H7 (cell line): ENCODE measurements around the gene ATP6V1E1. TPM values are rescaled to one million over a fixed set of nuclear protein-coding genes. Genes with fewer than 3 reads are reported as not detected.
"Not testable (repeated sequence)": the region's sequence is repeated elsewhere in the genome, so short reads cannot be mapped to it uniquely, and the experiment has no call there.

Source experiments
- DNase-seq: peaks from one replicate; pipeline ENCODE4 v3.0.0; 2012
- H3K27me3 ChIP-seq: 2 replicates; pipeline ENCODE4 v1.6.0; 2011; ENCODE audit warnings: mild to moderate bottlenecking, low read length; ENCODE audit not compliant: control insufficient read depth, insufficient read depth
- H3K36me3 ChIP-seq: replicated peaks from 2 replicates; pipeline ENCODE4 v1.5.1; 2011; ENCODE audit warnings: low read length; ENCODE audit not compliant: control insufficient read depth, insufficient read depth
- H3K4me3 ChIP-seq: 2 replicates; pipeline ENCODE4 v1.5.1; 2011; ENCODE audit warnings: low read depth, mild to moderate bottlenecking, control low read depth, low read length, moderate library complexity; ENCODE audit not compliant: insufficient read depth
- total RNA-seq: library from RNA; depleted of rRNA; stranded (reverse); fragments of >200 nt; shearing (Covaris generic); gene quantifications from 2 replicates; pipeline ENCODE4 v1.2.3, GENCODE V29; 2014

Gene ATP6V1E1
- total RNA-seq, 1 experiment from 2014 or later, result 109 TPM

GRCh38 chr22:17641269-17641668, 12.7 kb upstream of the ATP6V1E1 start:
- no peaks in the 10 kb centered on the region for H3K36me3 ChIP-seq
- H3K4me3 ChIP-seq, result no peak overlapping the region
- no peak for DNase-seq
- no peaks in the 10 kb centered on the region for H3K27me3 ChIP-seq

- Histone ChIP-seq H3K4me3 (peak overlapping the region; percentile 75), H3K27me3 (no peaks in the 10 kb centered on the region), H3K36me3 (no peaks in the 10 kb centered on the region)
- peak; percentile 50 for DNase-seq
Measured at GRCh38 chr22:17639247-17639741, 10.7 kb upstream of the ATP6V1E1 start.

- H3K4me3 ChIP-seq, result peak within 1 kb of the TSS; percentile 75
- no peaks in the 10 kb centered on the region for H3K27me3 ChIP-seq
- H3K36me3 ChIP-seq, result no peaks in the 10 kb centered on the region
- peak; percentile 95 for DNase-seq
Measured at GRCh38 chr22:17638432-17639246, 10.1 kb upstream of the ATP6V1E1 start, which contains the start of gene BCL2L13. BCL2L13 (plus strand) TSS chr22:17638757; CDS start chr22:17655712, 16,955 bp downstream.

- DNase-seq, result peak; percentile 70
- H3K4me3 ChIP-seq, result peak overlapping the region; percentile 75
- no peaks in the 10 kb centered on the region for H3K27me3 ChIP-seq
- H3K36me3 ChIP-seq, result no peaks in the 10 kb centered on the region
Measured at GRCh38 chr22:17638182-17638431, 9.6 kb upstream of the ATP6V1E1 start.

GRCh38 chr22:17637490-17638181, 9.1 kb upstream of the ATP6V1E1 start:
- Histone ChIP-seq H3K36me3 (no peaks in the 10 kb centered on the region), H3K4me3 (peak overlapping the region; percentile 75), H3K27me3 (no peaks in the 10 kb centered on the region)
- no peak for DNase-seq

- H3K36me3 ChIP-seq, DNase-seq, H3K27me3 ChIP-seq, H3K4me3 ChIP-seq: not testable (repeated sequence)
Measured at GRCh38 chr22:17636850-17637249, 8.3 kb upstream of the ATP6V1E1 start.

- H3K4me3 ChIP-seq, result no peak overlapping the region
- H3K36me3 ChIP-seq, result no peaks in the 10 kb centered on the region
- no peak for DNase-seq
- H3K27me3 ChIP-seq, result no peaks in the 10 kb centered on the region
Measured at GRCh38 chr22:17634696-17635095, 6.1 kb upstream of the ATP6V1E1 start.

GRCh38 chr22:17633998-17634323, 5.4 kb upstream of the ATP6V1E1 start:
- H3K4me3 ChIP-seq, result no peak overlapping the region
- no peaks in the 10 kb centered on the region for H3K36me3 ChIP-seq
- H3K27me3 ChIP-seq, result no peaks in the 10 kb centered on the region
- DNase-seq, result no peak

- DNase-seq, result no peak
- no peaks in the 10 kb centered on the region for H3K27me3 ChIP-seq
- H3K36me3 ChIP-seq, result no peaks in the 10 kb centered on the region
- H3K4me3 ChIP-seq, result no peak overlapping the region
Measured at GRCh38 chr22:17633217-17633997, 4.9 kb upstream of the ATP6V1E1 start.

GRCh38 chr22:17631076-17631565, 2.6 kb upstream of the ATP6V1E1 start:
- Histone ChIP-seq H3K4me3 (no peak overlapping the region), H3K36me3 (no peaks in the 10 kb centered on the region), H3K27me3 (no peaks in the 10 kb centered on the region)
- no peak for DNase-seq

GRCh38 chr22:17629641-17630040, 1.1 kb upstream of the ATP6V1E1 start:
- Histone ChIP-seq H3K4me3 (no peak overlapping the region), H3K27me3 (no peaks in the 10 kb centered on the region), H3K36me3 (no peaks in the 10 kb centered on the region)
- no peak for DNase-seq

GRCh38 chr22:17629173-17629489, 582 bp upstream of the ATP6V1E1 start:
- Histone ChIP-seq H3K36me3 (no peaks in the 10 kb centered on the region), H3K4me3 (peak overlapping the region; percentile 99), H3K27me3 (no peaks in the 10 kb centered on the region)
- DNase-seq, result no peak

GRCh38 chr22:17627961-17628405, 566 bp downstream of the ATP6V1E1 start:
- H3K36me3 ChIP-seq, result no peaks in the 10 kb centered on the region
- H3K27me3 ChIP-seq, result no peaks in the 10 kb centered on the region
- DNase-seq, result no peak
- peak overlapping the region; percentile 99 for H3K4me3 ChIP-seq

GRCh38 chr22:17613280-17613679, 15.3 kb downstream of the ATP6V1E1 start:
- Histone ChIP-seq H3K27me3 (no peaks in the 10 kb centered on the region), H3K36me3 (peaks cover 10% of the 10 kb centered on the region), H3K4me3 (no peak overlapping the region)
- no peak for DNase-seq
